NB4 (cell line): ENCODE results near the gene SGSH.

Experiments used
- CTCF ChIP-seq: IDR thresholded peaks from one replicate; pipeline ENCODE4 v1.5.1; 2012; ENCODE audit warnings: low read depth, low read length
- POLR2A ChIP-seq: IDR thresholded peaks from 2 replicates; pipeline ENCODE4 v1.6.1; 2011; ENCODE audit warnings: mild to moderate bottlenecking; ENCODE audit not compliant: insufficient read length; ENCODE audit errors: extremely low read depth
- TF ChIP-seq, protein P1 (sequence below): IDR thresholded peaks from 2 replicates; pipeline ENCODE4 v1.6.1; 2011; ENCODE audit warnings: low read depth, low read length

GRCh38 chr17:80246266-80246681 is 26.1 kb upstream of the SGSH start:
- TF ChIP-seq, protein P1, sequence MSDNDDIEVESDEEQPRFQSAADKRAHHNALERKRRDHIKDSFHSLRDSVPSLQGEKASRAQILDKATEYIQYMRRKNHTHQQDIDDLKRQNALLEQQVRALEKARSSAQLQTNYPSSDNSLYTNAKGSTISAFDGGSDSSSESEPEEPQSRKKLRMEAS = no peak
- TF ChIP-seq POLR2A = no peak
- TF ChIP-seq CTCF = no peak
